ENCODE measurements around the gene EFHC2. TPM values are rescaled to one million over a fixed set of nuclear protein-coding genes. Genes with fewer than 3 reads are reported as not detected.

The EFHC2 gene
- total RNA-seq, 1 experiment from 2014 or later = 1.1 TPM

DNA sequence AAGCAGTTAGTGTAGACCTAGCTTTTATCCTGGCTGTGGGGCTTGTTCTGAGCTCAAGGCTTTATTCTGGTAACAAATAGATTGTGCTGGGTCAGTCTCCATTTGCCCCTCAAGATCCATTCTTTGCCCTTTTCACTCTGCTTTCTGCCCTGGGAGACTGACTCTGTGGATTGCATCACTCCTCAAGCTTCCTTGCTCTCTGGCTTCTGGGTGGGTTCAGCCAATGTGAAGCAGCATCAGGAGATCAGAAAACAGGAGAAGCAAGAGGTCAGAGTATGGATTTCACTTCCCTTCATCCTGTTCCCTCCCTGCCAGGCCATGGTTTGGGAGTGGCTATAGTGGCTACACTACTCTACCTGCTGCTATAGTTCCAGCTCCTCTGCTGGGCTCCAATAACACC is 186.2 kb downstream of the EFHC2 start:
- Histone ChIP-seq H3K4me1 (ENCODE audit: insufficient read depth, low read length) (no peaks in the 10 kb centered on the region), H3K14ac (ENCODE audit: insufficient read depth, low read length) (no peak overlapping the region), H3K79me2 (ENCODE audit: insufficient read depth, low read length) (no peaks in the 10 kb centered on the region), H3K23ac (ENCODE audit: insufficient read length, low read depth, low read length) (no peak overlapping the region), H3K9ac (ENCODE audit: extremely low read depth, insufficient read length, low read length) (no peak overlapping the region), H3K18ac (ENCODE audit: insufficient read length, low read depth, low read length) (no peak overlapping the region), H3K27ac (ENCODE audit: insufficient read length, low read depth, low read length) (no peak overlapping the region), H3K79me1 (ENCODE audit: insufficient read depth, low read depth, low read length, poor library complexity, severe bottlenecking) (no peaks in the 10 kb centered on the region), H3T11ph (ENCODE audit: low read length) (no peak overlapping the region), H3K56ac (ENCODE audit: insufficient read length, low read depth, low read length) (no peak overlapping the region), H2AFZ (ENCODE audit: low read length) (no peak overlapping the region), H3K9me3 (ENCODE audit: control insufficient read depth, low read depth, low read length) (peaks cover 56% of the 10 kb centered on the region), H4K91ac (ENCODE audit: insufficient read length, low read depth, low read length) (no peak overlapping the region), H3K27me3 (ENCODE audit: insufficient read depth, low read length) (no peaks in the 10 kb centered on the region), H2AK5ac (ENCODE audit: insufficient read length, low read length) (no peak overlapping the region), H2BK5ac (ENCODE audit: insufficient read length, low read length) (no peak overlapping the region), H2BK12ac (ENCODE audit: insufficient read length, low read depth, low read length) (no peak overlapping the region), H2BK120ac (ENCODE audit: low read depth, low read length, poor library complexity, severe bottlenecking) (no peak overlapping the region), H2BK15ac (ENCODE audit: low read depth, low read length) (no peak overlapping the region), H4K8ac (replicated peaks; ENCODE audit: insufficient read length, low read depth, low read length) (no peak overlapping the region), H4K5ac (ENCODE audit: insufficient read length, low read depth, low read length) (no peak overlapping the region), H3K4ac (ENCODE audit: low read depth, low read length) (no peak overlapping the region), H3K23me2 (ENCODE audit: insufficient read length, low read depth, low read length, poor library complexity, severe bottlenecking) (no peaks in the 10 kb centered on the region), H2BK20ac (ENCODE audit: low read depth, low read length, poor library complexity, severe bottlenecking) (no peak overlapping the region), H4K20me1 (ENCODE audit: control insufficient read depth, insufficient read depth, insufficient read length) (no peaks in the 10 kb centered on the region), H3K4me2 (ENCODE audit: insufficient read depth, insufficient read length, low read length) (no peak overlapping the region)
- TF ChIP-seq, protein P1, sequence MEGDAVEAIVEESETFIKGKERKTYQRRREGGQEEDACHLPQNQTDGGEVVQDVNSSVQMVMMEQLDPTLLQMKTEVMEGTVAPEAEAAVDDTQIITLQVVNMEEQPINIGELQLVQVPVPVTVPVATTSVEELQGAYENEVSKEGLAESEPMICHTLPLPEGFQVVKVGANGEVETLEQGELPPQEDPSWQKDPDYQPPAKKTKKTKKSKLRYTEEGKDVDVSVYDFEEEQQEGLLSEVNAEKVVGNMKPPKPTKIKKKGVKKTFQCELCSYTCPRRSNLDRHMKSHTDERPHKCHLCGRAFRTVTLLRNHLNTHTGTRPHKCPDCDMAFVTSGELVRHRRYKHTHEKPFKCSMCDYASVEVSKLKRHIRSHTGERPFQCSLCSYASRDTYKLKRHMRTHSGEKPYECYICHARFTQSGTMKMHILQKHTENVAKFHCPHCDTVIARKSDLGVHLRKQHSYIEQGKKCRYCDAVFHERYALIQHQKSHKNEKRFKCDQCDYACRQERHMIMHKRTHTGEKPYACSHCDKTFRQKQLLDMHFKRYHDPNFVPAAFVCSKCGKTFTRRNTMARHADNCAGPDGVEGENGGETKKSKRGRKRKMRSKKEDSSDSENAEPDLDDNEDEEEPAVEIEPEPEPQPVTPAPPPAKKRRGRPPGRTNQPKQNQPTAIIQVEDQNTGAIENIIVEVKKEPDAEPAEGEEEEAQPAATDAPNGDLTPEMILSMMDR (conservative IDR thresholded peaks at IDR 0.05) = no peak
- H3K27me3 Mint-ChIP-seq (ENCODE audit: low read depth) = no peaks in the 10 kb centered on the region; the same call in 1 of the 2 replicates
- H3K36me3 Mint-ChIP-seq (ENCODE audit: insufficient read depth in 1 of 3, low read depth in 3 of 3) = peaks cover 0 to 12% (median 5%) of the 10 kb centered on the region in 3 experiments; a peak in 4 of 7 replicates
- peaks cover 4 to 6% of the 10 kb centered on the region in 2 experiments for H3K4me1 Mint-ChIP-seq
- H3K4me3 Mint-ChIP-seq = no peak overlapping the region
- no peak for DNase-seq
- H3K9me3 Mint-ChIP-seq = peaks cover 69 to 79% of the 10 kb centered on the region in 2 experiments
- H3K27ac Mint-ChIP-seq = no peak overlapping the region
